DND-41 (cell line): ENCODE results near the gene ARSH.
"Not testable (repeated sequence)": the region's sequence is repeated elsewhere in the genome, so short reads cannot be mapped to it uniquely, and the experiment has no call there.

Source experiments
- EZH2 ChIP-seq: IDR thresholded peaks from 3 replicates; pipeline ENCODE4 v1.6.1; 2012; ENCODE audit warnings: borderline replicate concordance, low read depth, mild to moderate bottlenecking, moderate library complexity, low read length, inconsistent platforms; ENCODE audit not compliant: severe bottlenecking
- TF ChIP-seq, protein P1 (sequence below): IDR thresholded peaks from 2 replicates; pipeline ENCODE4 v1.5.1; 2012; ENCODE audit warnings: borderline replicate concordance, low read length, moderate library complexity, mild to moderate bottlenecking; ENCODE audit not compliant: poor library complexity, severe bottlenecking; ENCODE audit errors: extremely low read depth

DNA sequence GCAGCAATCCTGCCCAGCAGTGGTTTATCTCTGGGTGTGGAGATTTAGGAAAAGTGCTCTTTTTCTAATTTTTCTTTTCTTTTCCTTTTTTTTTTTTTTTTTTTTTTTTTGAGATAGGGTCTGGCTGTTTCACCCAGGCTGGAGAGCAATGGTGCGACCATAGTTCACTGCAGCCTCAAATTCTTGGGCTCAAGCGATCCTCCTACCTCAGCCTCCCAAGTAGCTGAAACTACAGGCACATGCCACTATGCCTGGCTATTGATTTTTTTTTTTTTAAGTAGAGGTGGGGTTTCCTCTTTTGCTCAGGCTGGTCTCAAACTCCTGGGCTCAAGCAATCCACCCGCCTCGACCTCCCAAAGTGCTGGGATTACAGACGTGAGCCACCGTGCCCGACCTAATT lies 42.9 kb upstream of the ARSH start:
- TF ChIP-seq, protein P1, sequence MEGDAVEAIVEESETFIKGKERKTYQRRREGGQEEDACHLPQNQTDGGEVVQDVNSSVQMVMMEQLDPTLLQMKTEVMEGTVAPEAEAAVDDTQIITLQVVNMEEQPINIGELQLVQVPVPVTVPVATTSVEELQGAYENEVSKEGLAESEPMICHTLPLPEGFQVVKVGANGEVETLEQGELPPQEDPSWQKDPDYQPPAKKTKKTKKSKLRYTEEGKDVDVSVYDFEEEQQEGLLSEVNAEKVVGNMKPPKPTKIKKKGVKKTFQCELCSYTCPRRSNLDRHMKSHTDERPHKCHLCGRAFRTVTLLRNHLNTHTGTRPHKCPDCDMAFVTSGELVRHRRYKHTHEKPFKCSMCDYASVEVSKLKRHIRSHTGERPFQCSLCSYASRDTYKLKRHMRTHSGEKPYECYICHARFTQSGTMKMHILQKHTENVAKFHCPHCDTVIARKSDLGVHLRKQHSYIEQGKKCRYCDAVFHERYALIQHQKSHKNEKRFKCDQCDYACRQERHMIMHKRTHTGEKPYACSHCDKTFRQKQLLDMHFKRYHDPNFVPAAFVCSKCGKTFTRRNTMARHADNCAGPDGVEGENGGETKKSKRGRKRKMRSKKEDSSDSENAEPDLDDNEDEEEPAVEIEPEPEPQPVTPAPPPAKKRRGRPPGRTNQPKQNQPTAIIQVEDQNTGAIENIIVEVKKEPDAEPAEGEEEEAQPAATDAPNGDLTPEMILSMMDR, result not testable (repeated sequence)
- not testable (repeated sequence) for TF ChIP-seq EZH2
